Stimulated activated CD8-positive, alpha-beta memory T cell treated with anti-CD3 and anti-CD28 coated beads, Interleukin-4, amount 100 ng/mL, for 24 hours (primary cell): ENCODE data around the gene CNGA1.
"Not testable (repeated sequence)": the region's sequence is repeated elsewhere in the genome, so short reads cannot be mapped to it uniquely, and the experiment has no call there.

Experiments used
- DNase-seq: peaks from one replicate; pipeline ENCODE4 v3.0.0-alpha.2; 2020; ENCODE audit warnings: low read depth

Gene CNGA1

GRCh38 chr4:48030470-48030869, 14.0 kb upstream of the CNGA1 start:
- no peak for DNase-seq

- DNase-seq, result no peak
These were observed 12.2 kb upstream of the CNGA1 start for GRCh38 chr4:48028696-48029095.

GRCh38 chr4:48027653-48028052, 11.2 kb upstream of the CNGA1 start:
- no peak for DNase-seq

GRCh38 chr4:48025005-48025404, 8.5 kb upstream of the CNGA1 start:
- DNase-seq, result no peak

- no peak for DNase-seq
These were observed 8.0 kb upstream of the CNGA1 start for GRCh38 chr4:48024522-48024921.

GRCh38 chr4:48022192-48022799, 5.8 kb upstream of the CNGA1 start:
- no peak for DNase-seq

- DNase-seq, result no peak
These were observed 4.6 kb upstream of the CNGA1 start for GRCh38 chr4:48021100-48021499.

- no peak for DNase-seq
These were observed 1.6 kb upstream of the CNGA1 start for GRCh38 chr4:48018112-48018511.

GRCh38 chr4:48017108-48017571, 659 bp upstream of the CNGA1 start:
- DNase-seq, result peak; percentile 58

GRCh38 chr4:48015678-48016077, 803 bp downstream of the CNGA1 start:
- DNase-seq, result no peak

GRCh38 chr4:48015216-48015615, 1.3 kb downstream of the CNGA1 start:
- DNase-seq, result no peak

GRCh38 chr4:48012824-48013223, 3.7 kb downstream of the CNGA1 start:
- no peak for DNase-seq

GRCh38 chr4:48011722-48012121, 4.8 kb downstream of the CNGA1 start:
- DNase-seq, result no peak

- not testable (repeated sequence) for DNase-seq
These were observed 5.6 kb downstream of the CNGA1 start for GRCh38 chr4:48010906-48011305.

- DNase-seq, result no peak
These were observed 8.4 kb downstream of the CNGA1 start for GRCh38 chr4:48008021-48008596.

- DNase-seq, result no peak
These were observed 10.7 kb downstream of the CNGA1 start for GRCh38 chr4:48005781-48006180.

GRCh38 chr4:48003568-48003967, 12.9 kb downstream of the CNGA1 start:
- DNase-seq, result peak; percentile 19

- DNase-seq, result no peak
These were observed 14.2 kb downstream of the CNGA1 start for GRCh38 chr4:48002267-48002666.

GRCh38 chr4:47996021-47996420, 20.5 kb downstream of the CNGA1 start:
- no peak for DNase-seq

- not testable (repeated sequence) for DNase-seq
These were observed 24.0 kb downstream of the CNGA1 start for GRCh38 chr4:47992475-47992874.

- no peak for DNase-seq
These were observed 26.3 kb downstream of the CNGA1 start for GRCh38 chr4:47990145-47990544.

GRCh38 chr4:47974566-47974965, 41.9 kb downstream of the CNGA1 start:
- DNase-seq, result no peak

- DNase-seq, result no peak
These were observed 43.8 kb downstream of the CNGA1 start for GRCh38 chr4:47972721-47973120.

- no peak for DNase-seq
These were observed 44.3 kb downstream of the CNGA1 start for GRCh38 chr4:47972181-47972580.
